Measurements from ENCODE around the gene FHAD1. TPM values are rescaled to one million over a fixed set of nuclear protein-coding genes. Genes with fewer than 3 reads are reported as not detected.

The FHAD1 gene
- total RNA-seq: 0.32 TPM
- long read RNA-seq, partial matches to known transcripts: 0 of 2 reads
- long read RNA-seq, other reads (novel, unspliced or antisense): 2 of 2 reads

DNA sequence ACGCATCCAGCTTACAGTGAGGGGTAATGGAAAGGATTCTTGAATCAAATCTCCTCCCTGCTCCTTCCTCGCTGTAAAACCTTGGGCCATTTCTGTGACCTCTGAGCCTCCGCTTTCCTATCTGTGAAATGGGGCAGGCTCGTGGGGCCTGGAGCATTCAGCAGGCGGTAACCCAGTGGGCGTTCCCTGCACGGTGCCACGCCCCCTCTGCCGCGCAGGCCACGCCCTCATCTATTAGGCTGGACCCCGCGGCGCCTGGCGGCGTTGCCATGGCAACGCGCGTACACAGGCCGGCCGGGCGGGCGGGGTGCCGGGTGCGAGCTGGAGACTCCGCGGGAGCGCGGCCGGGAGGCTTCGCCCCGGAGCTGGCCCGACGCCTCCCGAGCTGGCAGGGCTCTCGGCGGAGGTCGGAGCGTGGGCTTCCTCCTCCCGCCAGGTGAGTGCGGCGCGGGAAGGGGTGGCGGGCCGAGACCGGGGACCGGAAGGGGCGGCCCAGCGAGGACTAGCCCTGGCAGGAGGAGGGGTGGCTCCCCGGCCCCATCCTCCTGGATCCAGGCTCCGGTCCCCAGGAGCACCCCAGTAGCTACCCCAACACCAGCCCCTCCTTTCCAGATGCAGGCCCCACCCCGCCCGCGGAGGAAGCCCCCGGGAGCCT, at the start of gene FHAD1:
TSS of gene FHAD1 (plus strand) at position 264 of the 655 bp plus-strand sequence. CDS start 4,562 bp downstream, outside the sequence.
- DNase-seq (ENCODE audit: low spot score): no peak
- intact Hi-C loops (cut with DNase I): no loop called here

DNA sequence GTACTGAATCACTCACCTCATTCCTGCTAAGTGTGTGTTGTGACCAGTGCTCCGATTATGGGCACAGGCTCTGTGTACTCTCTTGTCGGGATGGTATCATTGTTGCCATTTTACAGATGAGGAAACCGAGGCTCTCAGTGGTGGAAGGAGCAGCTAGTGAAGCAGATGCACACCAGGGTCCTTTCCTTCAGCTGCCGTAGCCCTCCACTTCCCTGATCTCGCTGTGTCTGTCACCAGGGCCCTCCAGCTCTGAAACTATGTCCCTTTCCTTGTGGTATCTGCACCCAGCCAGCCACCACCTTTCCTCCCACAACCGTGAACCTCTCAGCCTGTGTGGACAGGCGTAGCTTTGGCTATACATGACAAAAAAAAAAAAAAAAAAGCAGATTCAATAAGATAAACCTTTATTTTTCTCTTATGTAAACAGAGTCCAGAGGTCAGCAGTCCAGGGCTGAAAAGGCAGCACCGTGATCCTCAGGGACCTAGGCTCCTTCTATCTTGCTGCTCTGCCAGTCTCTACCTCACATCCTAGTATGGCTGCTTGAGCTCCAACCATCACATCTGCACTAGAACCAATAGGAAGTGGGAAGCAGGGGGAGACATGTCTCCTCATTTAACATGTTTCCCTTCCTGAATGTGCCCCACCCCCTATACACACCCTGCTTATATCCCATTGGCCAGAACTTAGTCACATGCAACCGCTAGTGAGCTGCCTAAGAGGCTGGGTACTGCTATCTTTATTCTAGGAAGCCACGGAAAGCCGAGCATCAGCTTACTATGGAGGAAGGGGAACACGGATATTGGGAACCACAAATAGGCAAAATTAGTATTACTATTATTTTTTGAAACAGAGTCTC, 49.2 kb upstream of the FHAD1 start:
- intact Hi-C loops (cut with DNase I): no loop called here
- no peak for DNase-seq (ENCODE audit: low spot score)

DNA sequence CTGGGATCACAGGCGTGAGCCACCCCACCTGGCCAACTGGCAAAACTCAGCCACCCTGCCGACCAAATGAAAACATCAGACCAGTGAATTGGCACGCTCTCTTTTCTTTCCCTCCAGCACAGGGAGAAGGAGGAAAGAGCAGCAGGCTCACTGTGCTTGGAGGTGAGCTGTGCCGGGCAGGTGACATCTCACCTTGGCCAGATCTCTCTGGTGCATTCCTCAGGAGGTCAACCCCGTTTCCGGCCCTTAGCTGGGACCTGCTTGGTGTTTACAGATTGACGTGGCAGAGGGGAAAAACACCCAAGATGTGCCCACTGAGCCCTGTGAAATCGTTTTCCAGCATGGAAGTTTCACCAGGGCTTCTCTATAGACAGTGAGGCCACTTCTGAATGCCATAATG, 48.3 kb upstream of the FHAD1 start:
- no peak for DNase-seq (ENCODE audit: low spot score)
- intact Hi-C loops (cut with DNase I): no loop called here

- intact Hi-C loops (cut with DNase I): no loop called here
- DNase-seq (ENCODE audit: low spot score): no peak
Observed at GRCh38 chr1:15201221-15201620, 45.8 kb upstream of the FHAD1 start.

DNA sequence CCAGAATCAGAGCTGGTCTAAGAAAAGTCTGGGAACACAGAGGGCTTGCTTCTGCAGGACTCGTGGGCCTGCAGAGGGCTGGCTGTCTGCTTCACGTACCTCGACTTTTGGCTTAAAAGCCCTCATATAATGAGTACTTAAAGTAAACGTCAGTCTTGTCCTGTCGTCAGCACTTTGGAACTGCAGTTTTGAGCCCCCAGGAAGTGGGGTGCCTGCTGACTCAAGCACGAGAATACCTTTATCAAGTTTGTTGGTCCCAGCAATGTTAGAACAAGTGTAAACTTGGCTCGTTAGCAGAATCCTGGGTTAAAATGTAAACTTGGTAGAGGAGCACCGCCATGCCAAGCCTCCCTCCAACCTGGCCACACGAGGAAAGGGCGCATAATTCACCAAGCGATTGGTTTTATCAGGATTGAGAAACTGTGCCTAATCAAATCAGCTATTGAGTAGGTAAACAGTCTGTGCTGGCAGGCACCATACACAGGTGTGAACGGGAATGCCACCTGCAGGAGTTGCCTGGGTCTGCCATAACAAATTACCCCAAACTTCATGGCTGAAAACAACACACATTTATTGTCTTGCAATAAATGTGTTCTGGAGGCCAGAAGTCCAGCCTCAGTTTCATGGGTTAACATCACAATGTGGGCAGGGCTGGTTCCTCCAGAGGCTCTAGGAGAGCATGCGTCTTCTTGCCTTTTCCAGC, 45.0 kb upstream of the FHAD1 start:
- DNase-seq (ENCODE audit: low spot score): no peak
- intact Hi-C loops (cut with DNase I): no loop called here

DNA sequence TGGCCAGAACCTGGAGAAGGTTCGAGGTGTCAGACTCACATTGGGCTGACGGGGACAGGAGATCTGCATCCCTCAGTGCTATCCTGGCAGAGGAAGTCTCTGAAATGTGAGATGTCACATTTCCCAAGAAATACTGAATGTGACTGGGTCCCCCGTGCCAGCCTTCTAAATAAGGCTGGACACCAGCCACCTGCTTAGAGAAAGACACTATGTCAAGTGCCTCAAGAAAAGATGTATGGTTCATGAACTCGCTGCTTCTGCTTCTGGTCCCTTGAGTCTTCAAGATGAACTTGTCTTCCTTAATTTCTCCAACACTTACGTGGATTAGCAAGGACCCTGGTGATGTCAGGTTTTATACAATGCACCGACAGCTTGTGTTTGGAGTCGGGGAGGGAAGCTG, 42.1 kb upstream of the FHAD1 start:
- no peak for DNase-seq (ENCODE audit: low spot score)
- intact Hi-C loops (cut with DNase I): no loop called here

- DNase-seq (ENCODE audit: low spot score): no peak
- intact Hi-C loops (cut with DNase I): no loop called here
Observed at GRCh38 chr1:15205586-15206346, 41.3 kb upstream of the FHAD1 start.

DNA sequence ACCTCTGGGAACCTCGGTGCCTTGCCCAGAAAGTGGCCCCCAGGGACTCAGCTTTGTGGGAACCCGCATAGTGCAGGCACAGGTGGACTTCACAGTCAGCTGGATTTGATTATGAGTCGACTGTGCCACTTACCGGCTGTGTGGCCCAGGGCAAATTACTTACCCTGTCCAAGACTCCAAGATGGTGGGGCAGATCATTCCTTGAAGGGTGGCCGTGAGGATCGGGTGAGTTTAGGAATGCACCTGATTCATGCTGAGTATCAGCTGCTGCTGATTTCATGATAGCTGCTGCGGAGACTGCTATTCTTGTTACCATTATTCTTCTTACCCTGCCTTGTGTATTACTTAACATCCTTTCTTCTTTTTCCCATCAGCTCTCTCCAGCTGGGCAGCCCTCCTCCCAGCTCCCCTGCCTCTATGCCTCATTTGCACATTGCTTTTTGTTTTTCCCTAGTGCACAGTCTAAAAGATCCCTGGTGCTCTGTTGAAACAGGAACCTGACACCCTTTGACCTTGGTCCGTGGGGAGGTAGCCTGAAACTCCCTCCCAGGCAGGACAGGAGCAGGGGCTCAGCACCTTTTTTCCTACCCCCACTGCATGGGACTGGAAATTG, 40.5 kb upstream of the FHAD1 start:
- peak; percentile 17 for DNase-seq (ENCODE audit: low spot score)
- intact Hi-C loops (cut with DNase I): no loop called here

- intact Hi-C loops (cut with DNase I): no loop called here
- DNase-seq (ENCODE audit: low spot score): peak; percentile 47
Observed at GRCh38 chr1:15207031-15207828, 39.8 kb upstream of the FHAD1 start.

GRCh38 chr1:15207829-15208429, 39.1 kb upstream of the FHAD1 start:
- intact Hi-C loops (cut with DNase I): no loop called here
- peak; percentile 61 for DNase-seq (ENCODE audit: low spot score)

GRCh38 chr1:15210651-15211375, 36.2 kb upstream of the FHAD1 start:
- no peak for DNase-seq (ENCODE audit: low spot score)
- intact Hi-C loops (cut with DNase I): no loop called here

DNA sequence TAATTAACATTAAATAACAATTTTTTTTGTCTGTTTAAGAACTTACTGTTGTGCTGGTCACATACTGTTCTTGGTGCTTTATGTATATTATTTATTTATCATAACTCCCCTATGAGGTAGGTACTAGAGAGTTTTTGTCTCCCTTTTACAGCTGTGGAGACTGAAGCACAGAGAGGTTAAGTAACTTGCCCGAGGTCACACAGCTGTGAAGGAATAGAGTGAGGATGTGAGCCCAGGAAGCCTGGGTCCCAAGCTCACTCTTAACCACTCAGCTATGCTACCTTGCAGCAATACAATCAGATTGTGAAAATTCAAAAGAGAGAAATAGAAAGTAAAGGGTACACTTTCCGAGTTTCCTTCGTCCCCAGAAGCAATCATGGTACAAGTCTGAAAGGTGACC, 35.6 kb upstream of the FHAD1 start:
- DNase-seq (ENCODE audit: low spot score): no peak
- intact Hi-C loops (cut with DNase I): no loop called here

GRCh38 chr1:15212216-15212953, 34.6 kb upstream of the FHAD1 start:
- intact Hi-C loops (cut with DNase I): no loop called here
- DNase-seq (ENCODE audit: low spot score): peak; percentile 26

- no peak for DNase-seq (ENCODE audit: low spot score)
- intact Hi-C loops (cut with DNase I): no loop called here
Observed at GRCh38 chr1:15212954-15213291, 34.1 kb upstream of the FHAD1 start.

DNA sequence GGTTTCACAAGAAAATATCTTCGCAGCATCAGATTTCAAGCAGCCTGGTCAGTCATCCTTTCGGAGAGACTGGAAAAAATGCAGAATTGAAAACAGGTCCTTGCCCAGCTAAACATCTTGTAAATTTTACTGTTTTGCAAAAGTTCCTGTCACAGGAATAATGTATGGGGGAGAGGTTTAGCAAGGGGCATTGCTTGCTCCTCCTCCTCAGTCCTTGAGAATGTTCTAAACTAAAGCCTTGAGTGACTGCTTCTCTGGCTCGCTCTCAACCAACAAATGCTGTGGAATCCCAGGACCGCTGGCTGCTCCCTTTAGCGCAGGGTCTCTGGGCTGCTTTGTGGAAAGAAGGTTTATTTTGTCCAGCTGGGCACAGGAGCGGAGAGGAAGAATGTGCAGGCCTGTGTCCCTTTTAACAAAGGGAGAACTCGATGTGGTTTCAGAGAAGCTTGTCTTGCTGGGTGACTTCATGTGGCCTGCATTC, 33.6 kb upstream of the FHAD1 start:
- no peak for DNase-seq (ENCODE audit: low spot score)
- intact Hi-C loops (cut with DNase I): no loop called here

GRCh38 chr1:15214527-15214926, 32.5 kb upstream of the FHAD1 start:
- intact Hi-C loops (cut with DNase I): no loop called here
- no peak for DNase-seq (ENCODE audit: low spot score)

- intact Hi-C loops (cut with DNase I): no loop called here
Observed at GRCh38 chr1:15215116-15215515, 31.9 kb upstream of the FHAD1 start.

More at GRCh38 chr1:15215116-15215515, 31.9 kb upstream of the FHAD1 start:
- DNase-seq (ENCODE audit: low spot score): no peak

Measured in cardiac septum (tissue), 1 donor.